SK-N-SH treated with all-trans-retinoic acid at 6 μM for 48 hours (cell line): ENCODE data around the gene COL23A1.

Experiments used
- ATAC-seq: fragments of 200-7000 bp; cut with Tn5 transposase; 3 replicates; pipeline ENCODE4 v1.9.1; 2020; ENCODE audit warnings: mild to moderate bottlenecking, moderate library complexity
- ARNTL ChIP-seq: fragments of 450-650 bp; formaldehyde crosslinking; IDR thresholded peaks from 2 replicates; pipeline ENCODE4 v1.5.0; 2020; ENCODE audit warnings: low read depth, mild to moderate bottlenecking, moderate library complexity, borderline replicate concordance
- BACH2 ChIP-seq: fragments of 250-450 bp; sonication (Bioruptor Pico); IDR thresholded peaks from 2 replicates; pipeline ENCODE4 v1.9.0; 2021; ENCODE audit warnings: mild to moderate bottlenecking, borderline replicate concordance
- CSDC2 ChIP-seq: fragments of 250-450 bp; sonication (Bioruptor Pico); IDR thresholded peaks from 2 replicates; pipeline ENCODE4 v1.5.0; 2020; ENCODE audit warnings: mild to moderate bottlenecking, moderate library complexity
- ESRRG ChIP-seq: fragments of 250-450 bp; sonication (Bioruptor Pico); IDR thresholded peaks from 2 replicates; pipeline ENCODE4 v1.6.1; 2021; ENCODE audit warnings: mild to moderate bottlenecking
- GLIS3 ChIP-seq: fragments of 250-450 bp; sonication (Bioruptor Pico); IDR thresholded peaks from 2 replicates; pipeline ENCODE4 v1.5.0; 2020; ENCODE audit warnings: mild to moderate bottlenecking, moderate library complexity
- ISL1 ChIP-seq: fragments of 250-450 bp; sonication (Bioruptor Pico); IDR thresholded peaks from 2 replicates; pipeline ENCODE4 v2.1.2; 2022; ENCODE audit warnings: mild to moderate bottlenecking, moderate library complexity
- OSR1 ChIP-seq: fragments of 250-450 bp; sonication (Bioruptor Pico); IDR thresholded peaks from 2 replicates; pipeline ENCODE4 v1.8.0; 2022; ENCODE audit warnings: moderate library complexity, mild to moderate bottlenecking, inconsistent platforms
- PATZ1 ChIP-seq: fragments of 250-450 bp; sonication (Bioruptor Pico); IDR thresholded peaks from 2 replicates; pipeline ENCODE4 v1.8.0; 2020; ENCODE audit warnings: mild to moderate bottlenecking, moderate library complexity, borderline replicate concordance
- POU6F1 ChIP-seq: fragments of 250-450 bp; sonication (Bioruptor Pico); IDR thresholded peaks from 2 replicates; pipeline ENCODE4 v1.8.0; 2021; ENCODE audit warnings: low read depth, mild to moderate bottlenecking, moderate library complexity, borderline replicate concordance
- PPARA ChIP-seq: fragments of 250-450 bp; sonication (Bioruptor Pico); IDR thresholded peaks from 2 replicates; pipeline ENCODE4 v1.5.0; 2020; ENCODE audit warnings: mild to moderate bottlenecking, borderline replicate concordance
- RARB ChIP-seq: fragments of 250-450 bp; sonication (Bioruptor Pico); IDR thresholded peaks from 2 replicates; pipeline ENCODE4 v1.8.0; 2021; ENCODE audit warnings: mild to moderate bottlenecking, moderate library complexity
- SNAI2 ChIP-seq: fragments of 250-450 bp; sonication (Bioruptor Pico); IDR thresholded peaks from 2 replicates; pipeline ENCODE4 v1.5.0; 2020; ENCODE audit warnings: mild to moderate bottlenecking, moderate library complexity
- TCF4 ChIP-seq: fragments of 250-450 bp; sonication (Bioruptor Pico); IDR thresholded peaks from 2 replicates; pipeline ENCODE4 v1.8.0; 2021; ENCODE audit warnings: mild to moderate bottlenecking, moderate library complexity, borderline replicate concordance
- TOX ChIP-seq: fragments of 250-450 bp; sonication (Bioruptor Pico); IDR thresholded peaks from 2 replicates; pipeline ENCODE4 v1.8.0; 2021; ENCODE audit warnings: mild to moderate bottlenecking, moderate library complexity, borderline replicate concordance
- TSHZ2 ChIP-seq: fragments of 250-450 bp; sonication (Bioruptor Pico); IDR thresholded peaks from 2 replicates; pipeline ENCODE4 v1.5.0; 2020; ENCODE audit warnings: mild to moderate bottlenecking, moderate library complexity
- ZC3H10 ChIP-seq: fragments of 250-450 bp; sonication (Bioruptor Pico); IDR thresholded peaks from 2 replicates; pipeline ENCODE4 v1.5.1; 2021; ENCODE audit warnings: mild to moderate bottlenecking, moderate library complexity
- ZFP3 ChIP-seq: fragments of 250-450 bp; sonication (Bioruptor Pico); IDR thresholded peaks from 2 replicates; pipeline ENCODE4 v1.5.0; 2020; ENCODE audit warnings: mild to moderate bottlenecking, moderate library complexity
- ZFP30 ChIP-seq: fragments of 450-650 bp; formaldehyde crosslinking; IDR thresholded peaks from 2 replicates; pipeline ENCODE4 v1.5.0; 2022; ENCODE audit warnings: mild to moderate bottlenecking, moderate library complexity
- ZNF565 ChIP-seq: fragments of 450-650 bp; formaldehyde crosslinking; conservative IDR thresholded peaks from 2 replicates; pipeline ENCODE4 v1.5.0; 2020; ENCODE audit warnings: low read depth, mild to moderate bottlenecking, moderate library complexity
- ZNF70 ChIP-seq: fragments of 450-650 bp; formaldehyde crosslinking; IDR thresholded peaks from 2 replicates; pipeline ENCODE4 v1.5.0; 2020; ENCODE audit warnings: mild to moderate bottlenecking, moderate library complexity
- TF ChIP-seq, protein P1 (sequence below): fragments of 250-450 bp; sonication (Bioruptor Pico); IDR thresholded peaks from 2 replicates; pipeline ENCODE4 v1.5.1; 2020; ENCODE audit warnings: low read depth, mild to moderate bottlenecking, moderate library complexity
- TF ChIP-seq, protein P2 (sequence below): fragments of 250-450 bp; sonication (Bioruptor Pico); IDR thresholded peaks from 2 replicates; pipeline ENCODE4 v1.5.1; 2021; ENCODE audit warnings: mild to moderate bottlenecking, moderate library complexity

COL23A1 gene

GRCh38 chr5:178430186-178431062 lies 159.8 kb downstream of the COL23A1 start:
- TF ChIP-seq PPARA (CRISPR knock-in tag) (no peak), TSHZ2 (CRISPR knock-in tag) (no peak), ARNTL (CRISPR knock-in tag) (no peak), ZFP30 (CRISPR knock-in tag) (no peak), RARB (CRISPR knock-in tag) (no peak), SNAI2 (CRISPR knock-in tag) (no peak), ZC3H10 (CRISPR knock-in tag) (no peak), ZNF565 (CRISPR knock-in tag) (no peak)

DNA sequence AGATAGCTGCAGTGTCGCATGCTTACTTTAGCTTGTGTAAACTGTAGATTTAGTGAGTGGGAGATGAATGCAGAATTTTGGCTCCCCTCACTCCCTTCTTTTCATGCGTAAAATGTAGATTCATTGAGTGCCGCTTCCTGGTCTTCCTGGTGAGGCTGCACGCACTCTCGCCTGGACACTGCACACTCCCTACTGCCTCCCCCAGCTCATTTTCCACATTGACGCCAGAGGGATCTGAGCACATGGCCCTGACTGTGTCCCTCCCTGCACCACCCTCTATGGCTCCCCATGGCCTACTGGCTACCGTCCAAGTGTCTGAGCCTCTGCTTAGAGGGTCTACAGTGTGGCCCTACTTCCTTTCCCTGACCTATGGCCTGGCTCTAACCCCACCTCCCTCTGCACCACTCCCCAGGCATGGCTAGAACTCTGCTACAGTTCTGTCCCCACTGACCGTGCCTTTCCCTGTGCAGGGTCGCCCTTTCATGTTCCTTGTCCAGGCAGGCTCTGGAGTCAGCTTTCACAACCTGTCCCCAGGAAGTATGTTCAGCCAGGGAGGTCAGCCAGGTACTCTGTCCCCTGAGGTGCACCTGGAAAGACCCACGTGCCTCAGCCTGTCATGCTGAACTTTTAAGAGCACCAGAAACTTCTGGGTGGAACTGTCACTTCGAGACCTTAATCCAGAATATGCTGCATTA lies 160.6 kb downstream of the COL23A1 start:
- ATAC-seq, result no peak
- TF ChIP-seq GLIS3 (CRISPR knock-in tag) (no peak), ESRRG (no peak), ZC3H10 (CRISPR knock-in tag) (no peak), ZNF565 (CRISPR knock-in tag) (no peak), CSDC2 (no peak), PATZ1 (CRISPR knock-in tag) (no peak), ARNTL (CRISPR knock-in tag) (no peak), OSR1 (CRISPR knock-in tag) (no peak), BACH2 (CRISPR knock-in tag) (no peak), TOX (no peak), ZFP3 (CRISPR knock-in tag) (no peak), ISL1 (CRISPR knock-in tag) (no peak), RARB (CRISPR knock-in tag) (no peak), ZNF70 (CRISPR knock-in tag) (no peak), POU6F1 (CRISPR knock-in tag) (no peak), SNAI2 (CRISPR knock-in tag) (no peak), PPARA (CRISPR knock-in tag) (no peak), TCF4 (CRISPR knock-in tag) (no peak)
- TF ChIP-seq, protein P1, sequence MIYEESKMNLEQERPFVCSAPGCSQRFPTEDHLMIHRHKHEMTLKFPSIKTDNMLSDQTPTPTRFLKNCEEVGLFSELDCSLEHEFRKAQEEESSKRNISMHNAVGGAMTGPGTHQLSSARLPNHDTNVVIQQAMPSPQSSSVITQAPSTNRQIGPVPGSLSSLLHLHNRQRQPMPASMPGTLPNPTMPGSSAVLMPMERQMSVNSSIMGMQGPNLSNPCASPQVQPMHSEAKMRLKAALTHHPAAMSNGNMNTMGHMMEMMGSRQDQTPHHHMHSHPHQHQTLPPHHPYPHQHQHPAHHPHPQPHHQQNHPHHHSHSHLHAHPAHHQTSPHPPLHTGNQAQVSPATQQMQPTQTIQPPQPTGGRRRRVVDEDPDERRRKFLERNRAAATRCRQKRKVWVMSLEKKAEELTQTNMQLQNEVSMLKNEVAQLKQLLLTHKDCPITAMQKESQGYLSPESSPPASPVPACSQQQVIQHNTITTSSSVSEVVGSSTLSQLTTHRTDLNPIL (CRISPR knock-in tag), result no peak
- TF ChIP-seq, protein P2, sequence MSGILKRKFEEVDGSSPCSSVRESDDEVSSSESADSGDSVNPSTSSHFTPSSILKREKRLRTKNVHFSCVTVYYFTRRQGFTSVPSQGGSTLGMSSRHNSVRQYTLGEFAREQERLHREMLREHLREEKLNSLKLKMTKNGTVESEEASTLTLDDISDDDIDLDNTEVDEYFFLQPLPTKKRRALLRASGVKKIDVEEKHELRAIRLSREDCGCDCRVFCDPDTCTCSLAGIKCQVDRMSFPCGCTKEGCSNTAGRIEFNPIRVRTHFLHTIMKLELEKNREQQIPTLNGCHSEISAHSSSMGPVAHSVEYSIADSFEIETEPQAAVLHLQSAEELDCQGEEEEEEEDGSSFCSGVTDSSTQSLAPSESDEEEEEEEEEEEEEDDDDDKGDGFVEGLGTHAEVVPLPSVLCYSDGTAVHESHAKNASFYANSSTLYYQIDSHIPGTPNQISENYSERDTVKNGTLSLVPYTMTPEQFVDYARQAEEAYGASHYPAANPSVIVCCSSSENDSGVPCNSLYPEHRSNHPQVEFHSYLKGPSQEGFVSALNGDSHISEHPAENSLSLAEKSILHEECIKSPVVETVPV (CRISPR knock-in tag), result no peak

More at GRCh38 chr5:178430186-178431062, 159.8 kb downstream of the COL23A1 start:
- ATAC-seq, result no peak
